NCI-H2029 treated with DMSO at 0.1 percent for 48 hours (cell line): ENCODE results near the gene PPM1E.
"Not testable (repeated sequence)": the region's sequence is repeated elsewhere in the genome, so short reads cannot be mapped to it uniquely, and the experiment has no call there.

Source experiments
- DNase-seq: peaks from one replicate; lab custom pipeline; 2025; lab: John Stamatoyannopoulos, UW

PPM1E gene

DNA sequence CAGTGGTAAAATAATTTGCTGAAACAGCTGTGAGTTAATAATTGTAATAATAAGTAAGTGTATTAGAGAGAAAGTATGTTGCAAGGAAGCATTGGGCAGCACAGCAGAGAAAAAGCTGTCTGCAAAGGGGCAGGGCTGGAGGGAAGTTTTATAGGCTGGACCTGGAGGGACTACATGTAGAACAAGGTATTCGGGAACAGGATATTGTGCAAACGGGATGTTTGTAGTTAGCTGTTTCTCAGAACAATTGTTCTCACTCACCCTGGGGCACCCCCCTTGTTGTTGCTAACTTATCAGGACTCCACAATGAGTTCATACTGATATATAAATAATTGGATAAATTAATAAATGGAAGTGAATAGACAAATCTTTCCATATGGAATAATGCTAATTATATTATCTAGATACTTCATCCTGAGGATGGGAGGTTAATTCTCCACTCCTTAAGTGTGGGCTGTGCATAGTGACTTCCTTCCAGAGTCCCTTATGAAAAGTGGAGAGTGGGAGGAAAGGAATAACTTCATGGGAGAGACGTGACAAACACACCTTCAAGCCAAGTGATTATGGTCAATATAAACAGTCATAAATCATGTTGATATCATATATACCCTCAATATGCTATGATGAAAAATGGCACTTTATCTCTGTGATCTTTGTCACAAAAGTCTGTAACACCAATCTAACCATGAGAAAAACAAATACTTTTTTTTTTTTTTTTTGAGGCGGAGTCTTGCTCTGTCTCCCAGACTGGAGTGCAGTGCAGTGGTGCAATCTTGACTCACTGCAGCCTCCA lies 85.4 kb downstream of the PPM1E start:
- DNase-seq: no peak

DNA sequence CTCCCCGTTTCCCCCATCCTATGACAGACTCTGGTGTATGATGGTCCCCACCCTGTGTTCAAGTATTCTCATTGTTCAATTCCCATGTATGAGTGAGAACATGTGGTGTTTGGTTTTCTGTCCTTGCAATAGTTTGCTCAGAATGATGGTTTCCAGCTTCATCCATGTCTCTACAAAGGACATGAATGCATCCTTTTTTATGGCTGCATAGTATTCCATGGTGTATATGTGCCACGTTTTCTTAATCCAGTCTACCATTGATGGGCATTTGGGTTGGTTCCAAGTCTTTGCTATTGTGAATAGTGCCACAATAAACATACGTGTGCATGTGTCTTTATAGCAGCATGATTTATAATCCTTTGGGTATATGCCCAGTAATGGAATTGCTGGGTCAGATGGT lies 90.8 kb downstream of the PPM1E start:
- not testable (repeated sequence) for DNase-seq

DNA sequence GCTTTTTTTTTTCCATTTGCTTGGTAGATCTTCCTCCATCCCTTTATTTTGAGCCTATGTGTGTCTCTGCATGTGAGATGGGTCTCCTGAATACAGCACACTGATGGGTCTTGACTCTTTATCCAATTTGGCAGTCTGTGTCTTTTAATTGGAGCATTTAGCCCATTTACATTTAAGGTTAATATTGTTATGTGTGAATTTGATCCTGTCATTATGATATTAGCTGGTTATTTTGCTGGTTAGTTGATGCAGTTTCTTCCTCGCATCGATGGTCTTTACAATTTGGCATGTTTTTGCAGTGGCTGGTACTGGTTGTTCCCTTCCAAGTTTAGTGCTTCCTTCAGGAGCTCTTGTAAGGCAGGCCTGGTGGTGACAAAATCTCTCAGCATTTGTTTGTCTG lies 94.5 kb downstream of the PPM1E start:
- not testable (repeated sequence) for DNase-seq

DNA sequence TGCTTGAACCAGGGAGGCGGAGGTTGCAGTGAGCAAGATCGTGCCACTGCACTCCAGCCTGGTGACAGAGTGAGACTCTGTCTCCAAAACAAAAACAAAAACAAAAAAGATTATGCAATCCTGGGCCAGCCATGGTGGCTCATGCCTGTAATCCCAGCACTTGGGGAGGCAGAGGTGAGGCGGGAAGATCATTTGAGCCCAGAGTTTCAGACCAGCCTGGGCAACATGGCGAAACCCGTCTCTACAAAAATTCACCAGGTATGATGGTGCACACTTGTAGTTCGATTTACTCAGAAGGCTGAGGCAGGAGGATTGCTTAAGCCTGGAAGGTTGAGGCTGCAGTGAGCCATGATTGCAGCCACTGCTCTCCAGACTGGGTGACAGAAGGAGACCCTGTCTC lies 109.6 kb downstream of the PPM1E start:
- DNase-seq: no peak

DNA sequence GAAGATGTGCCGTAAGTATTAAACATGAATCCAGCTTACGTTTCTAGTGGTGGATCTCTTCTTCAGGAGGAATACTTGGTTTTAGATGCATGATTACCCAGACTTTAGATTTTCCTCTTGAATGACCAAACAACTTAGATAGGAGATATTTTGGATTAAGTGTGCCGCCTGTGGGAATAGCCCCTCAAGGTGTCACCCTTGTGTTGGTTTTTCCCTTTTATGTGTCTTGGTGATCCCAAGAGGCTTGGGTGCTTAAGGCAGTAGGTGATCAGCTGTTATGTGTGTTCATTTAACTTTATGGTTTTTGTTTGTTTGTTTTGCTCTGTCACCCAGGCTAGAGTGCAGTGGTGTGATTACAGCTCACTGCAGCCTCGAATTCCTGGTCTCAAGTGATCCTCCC lies 115.1 kb downstream of the PPM1E start:
- DNase-seq: no peak

DNA sequence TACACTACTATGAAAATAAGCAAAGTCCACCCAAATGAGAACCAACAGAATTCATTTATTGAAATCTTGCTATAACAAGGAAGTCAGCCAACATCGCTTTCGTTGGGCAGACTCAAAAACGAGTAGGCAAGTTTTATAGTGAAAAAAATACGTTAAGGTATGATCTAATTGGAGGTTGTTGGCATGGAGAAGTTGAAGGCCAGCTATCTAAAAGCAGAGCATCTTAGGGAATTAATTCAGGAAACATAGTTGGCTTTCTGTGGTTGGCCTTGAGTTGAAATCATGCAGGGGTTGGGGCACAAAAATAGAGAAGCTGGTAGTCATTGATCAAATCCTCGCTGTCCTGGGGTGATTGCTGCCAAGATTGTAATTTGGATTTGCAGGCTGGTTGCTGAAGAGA lies 118.3 kb downstream of the PPM1E start:
- no peak for DNase-seq

DNA sequence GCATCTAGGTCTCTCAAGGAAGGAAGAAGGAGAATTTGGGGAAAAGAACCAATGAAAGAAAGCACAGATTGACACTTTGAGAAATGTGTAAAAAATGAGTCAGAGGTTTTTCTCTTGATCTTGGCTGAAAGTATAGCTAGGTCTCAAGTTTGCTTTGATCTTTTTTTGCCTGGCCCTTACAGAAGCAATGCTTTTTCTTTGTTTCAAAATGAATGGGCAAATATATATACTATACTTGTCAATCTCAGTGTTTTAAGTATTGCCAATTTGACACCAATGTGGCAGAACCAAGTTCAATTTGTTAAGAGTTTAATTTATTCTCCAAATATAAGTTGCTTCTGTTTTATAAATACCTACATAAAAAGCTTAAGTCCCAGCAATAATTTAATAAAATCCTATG lies 119.6 kb downstream of the PPM1E start:
- DNase-seq: no peak

DNA sequence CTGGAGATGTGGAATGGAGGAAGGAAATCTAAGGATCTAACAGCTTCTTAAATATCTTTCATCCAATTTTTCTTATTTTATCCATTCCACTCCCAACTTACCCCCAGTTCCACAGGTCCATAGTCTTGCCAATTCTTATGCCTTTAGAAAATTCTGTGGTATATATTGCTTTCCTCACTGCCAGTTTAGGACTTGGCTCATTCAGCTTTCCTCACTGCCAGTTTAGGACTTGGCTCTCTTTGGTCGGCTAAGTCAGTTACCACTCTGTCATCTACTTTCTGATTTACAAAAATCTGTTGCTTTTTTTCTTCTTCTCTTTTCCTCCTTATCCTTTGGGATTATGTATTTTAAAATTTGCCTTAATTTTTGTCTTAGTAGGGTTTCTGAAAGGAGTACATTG lies 128.5 kb downstream of the PPM1E start:
- no peak for DNase-seq

DNA sequence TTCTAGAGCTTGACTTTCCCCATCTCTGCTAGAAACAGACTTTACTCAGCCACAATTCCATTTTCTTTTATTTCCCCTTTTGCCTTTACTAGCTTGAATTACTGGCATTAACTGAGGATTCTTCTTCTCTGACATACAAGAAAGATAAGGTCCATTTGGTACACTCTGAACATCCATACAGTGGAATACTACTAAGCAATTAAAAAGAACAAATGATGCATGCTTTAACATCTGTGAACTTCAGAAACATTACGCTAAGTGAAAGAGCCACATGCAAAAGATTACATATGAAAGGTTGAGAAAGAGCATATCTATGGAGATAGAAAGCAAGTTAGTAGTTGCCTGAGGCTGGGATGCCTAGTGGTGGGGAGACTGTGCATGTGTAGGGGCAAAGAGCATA lies 130.9 kb downstream of the PPM1E start:
- no peak for DNase-seq

DNA sequence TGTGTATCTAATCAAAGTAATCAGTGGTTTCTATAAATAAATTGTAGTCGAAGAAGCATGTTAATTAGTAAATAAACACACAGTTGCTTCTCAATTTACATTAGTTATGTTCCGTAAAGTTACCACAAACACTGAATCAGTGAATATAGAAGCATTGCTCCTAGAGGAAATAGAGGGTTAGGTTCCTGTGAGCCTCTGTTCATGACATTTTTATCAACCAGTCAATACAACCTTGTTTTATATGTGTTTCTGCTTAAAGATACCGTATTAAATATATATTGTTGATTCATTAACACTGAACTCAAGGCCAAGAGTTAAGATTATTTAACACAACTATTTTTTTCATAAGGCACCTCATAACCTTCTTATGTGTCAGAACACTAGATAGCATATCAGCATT lies 134.3 kb downstream of the PPM1E start:
- DNase-seq: no peak

DNA sequence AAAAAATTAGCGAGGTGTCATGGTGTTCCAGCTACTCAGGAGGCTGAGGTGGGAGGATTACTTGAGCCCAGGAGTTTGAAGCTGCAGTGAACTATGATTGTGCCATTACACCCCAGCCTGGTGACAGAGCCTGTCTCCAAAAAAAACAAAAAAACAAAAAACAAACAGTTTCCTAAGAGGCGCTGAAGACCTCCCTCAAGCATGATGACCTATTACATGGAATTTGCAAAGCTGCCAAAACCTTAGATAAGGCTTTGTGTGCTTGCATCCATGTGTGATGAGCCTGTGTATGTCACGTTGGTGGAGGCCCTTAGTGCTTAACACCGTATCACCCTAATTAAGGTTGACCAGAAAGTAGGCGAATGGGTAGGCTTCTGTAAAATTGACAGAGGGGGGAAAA lies 143.5 kb downstream of the PPM1E start:
- DNase-seq: no peak

DNA sequence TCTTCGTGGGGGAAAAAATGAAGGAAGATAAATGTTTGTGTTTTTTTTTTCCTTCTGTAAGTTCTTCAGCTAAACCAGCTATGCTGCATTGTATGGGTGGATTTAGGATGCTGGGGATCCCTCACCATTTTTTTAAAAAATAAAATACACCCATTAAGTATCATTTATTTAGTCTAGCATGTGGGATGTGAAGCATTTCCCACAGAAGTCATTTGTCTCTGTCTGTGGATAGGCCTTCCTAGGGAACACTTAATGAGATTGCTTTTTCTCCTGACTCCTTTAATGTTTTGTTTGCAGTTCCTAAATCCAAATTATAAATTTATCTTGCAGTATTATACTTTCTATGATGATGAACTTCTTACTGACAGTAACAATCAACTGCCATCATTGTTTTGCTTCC lies 146.7 kb downstream of the PPM1E start:
- no peak for DNase-seq

DNA sequence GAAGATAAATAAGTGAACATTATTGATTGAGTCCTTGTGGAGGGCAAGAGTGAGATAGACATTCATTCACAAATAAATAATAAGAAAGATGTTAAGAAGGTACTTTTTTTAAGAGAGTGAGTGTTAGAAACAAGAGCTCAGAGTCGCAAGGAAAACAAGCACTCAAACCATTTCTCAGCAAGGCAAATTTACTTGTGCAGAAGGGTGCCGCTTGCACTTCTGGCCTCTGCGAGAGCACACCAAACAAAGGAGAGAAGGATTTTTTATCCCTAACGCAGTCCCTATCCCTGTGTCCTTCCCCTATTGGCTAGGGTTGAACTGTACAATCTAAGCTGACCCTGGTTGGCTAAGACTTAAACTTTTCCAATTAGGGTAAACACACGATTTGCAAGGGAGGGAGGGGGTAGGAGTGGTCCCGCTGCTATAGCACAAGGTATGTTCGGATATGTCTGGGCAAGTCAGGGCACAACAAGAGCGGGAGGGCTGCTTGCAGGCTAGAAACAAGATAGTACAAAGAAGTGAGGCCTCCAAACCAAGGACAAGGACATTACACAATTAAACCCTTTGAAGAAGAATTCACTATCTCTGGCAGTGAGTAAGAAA lies 156.2 kb downstream of the PPM1E start:
- DNase-seq: no peak

DNA sequence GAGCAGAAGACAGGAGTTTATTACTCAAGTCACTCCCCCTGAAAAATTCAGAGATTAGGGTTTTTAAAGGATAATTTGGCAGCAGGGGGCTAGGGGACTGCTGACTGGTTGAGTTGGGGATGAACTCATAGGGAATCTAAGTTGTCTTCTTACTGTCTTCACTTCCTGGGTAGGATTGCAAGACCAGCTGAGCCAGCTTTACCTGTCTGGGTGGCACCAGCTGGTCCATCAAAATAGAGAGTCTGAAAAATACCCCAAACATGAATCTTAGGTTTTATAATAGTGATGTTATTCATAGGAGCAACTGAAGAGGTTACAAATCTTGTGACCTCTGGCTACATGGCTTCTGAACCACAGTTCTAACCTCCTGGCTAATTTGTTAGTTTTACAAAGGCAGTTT lies 157.9 kb downstream of the PPM1E start:
- DNase-seq: no peak

DNA sequence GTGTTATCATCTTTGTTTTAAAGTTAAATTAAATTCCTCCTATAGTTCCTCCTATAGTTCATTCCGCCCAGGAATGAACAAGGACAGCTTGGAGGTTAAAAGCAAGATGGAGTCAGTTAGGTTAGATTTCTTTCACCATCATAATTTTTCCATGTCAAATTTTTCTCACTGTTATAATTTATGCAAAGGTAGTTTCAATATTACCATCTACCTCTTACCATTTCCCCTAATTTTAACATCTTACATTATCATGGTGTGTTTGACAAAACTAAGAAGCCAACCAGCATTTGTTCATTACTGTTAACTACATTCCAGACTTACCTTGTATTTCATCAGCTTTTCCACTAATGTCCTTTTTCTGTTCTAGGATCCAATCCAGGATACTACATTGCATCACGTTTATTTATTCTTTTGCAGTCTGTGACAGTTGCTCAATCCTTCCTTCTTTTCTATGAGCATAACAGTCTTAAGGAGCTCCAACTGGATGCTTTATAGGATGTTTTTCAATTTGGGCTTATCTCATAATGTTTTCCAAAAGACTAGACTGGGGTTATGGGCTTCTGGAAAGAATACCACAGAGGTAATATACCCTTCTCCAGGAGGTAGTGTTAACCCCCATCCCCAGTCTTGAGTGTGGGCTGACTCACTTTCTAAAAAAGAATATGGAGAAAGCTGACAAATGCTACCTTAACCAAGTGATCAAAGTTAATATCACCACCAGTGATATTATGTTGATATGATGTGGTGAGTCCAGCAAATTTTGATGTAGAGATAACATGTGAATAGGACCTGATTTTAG lies 158.5 kb downstream of the PPM1E start:
- DNase-seq: no peak

DNA sequence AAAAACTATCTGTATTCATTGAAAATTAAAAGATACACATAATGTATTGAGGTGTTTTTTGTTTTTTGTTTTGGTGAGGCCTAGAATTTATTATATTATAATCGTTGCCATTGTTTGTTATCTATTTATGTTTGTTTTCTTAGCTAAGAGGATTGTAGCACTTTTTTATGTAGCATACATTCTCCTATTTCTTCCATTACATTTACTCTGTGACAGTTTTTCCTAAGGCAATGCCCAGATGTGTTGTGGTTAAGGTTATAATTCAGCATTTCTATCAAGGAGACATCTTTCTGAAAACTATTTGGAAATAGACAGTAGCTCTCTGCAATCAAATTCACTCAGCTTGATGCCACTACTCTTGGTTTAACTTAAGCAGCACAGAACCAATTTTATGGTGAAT lies 161.6 kb downstream of the PPM1E start:
- DNase-seq: no peak

DNA sequence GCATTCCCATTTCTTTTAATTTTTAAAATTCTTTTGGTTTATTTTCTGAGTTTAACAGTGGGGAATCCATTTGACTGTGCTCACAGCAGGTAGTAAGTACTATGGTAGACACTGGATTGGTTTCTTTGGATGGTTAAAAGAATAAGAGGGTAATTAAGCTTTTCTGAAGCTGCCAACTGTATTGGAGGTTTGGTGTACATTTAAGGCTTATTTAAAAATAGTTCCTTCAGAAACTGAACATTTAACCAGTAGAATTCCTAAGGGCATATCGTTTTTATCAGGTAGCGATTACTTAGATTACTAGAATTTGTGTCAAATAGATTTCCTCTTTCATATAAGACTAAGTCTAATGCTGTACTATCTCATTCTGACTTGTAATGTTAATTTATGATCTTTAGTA lies 162.4 kb downstream of the PPM1E start:
- no peak for DNase-seq

DNA sequence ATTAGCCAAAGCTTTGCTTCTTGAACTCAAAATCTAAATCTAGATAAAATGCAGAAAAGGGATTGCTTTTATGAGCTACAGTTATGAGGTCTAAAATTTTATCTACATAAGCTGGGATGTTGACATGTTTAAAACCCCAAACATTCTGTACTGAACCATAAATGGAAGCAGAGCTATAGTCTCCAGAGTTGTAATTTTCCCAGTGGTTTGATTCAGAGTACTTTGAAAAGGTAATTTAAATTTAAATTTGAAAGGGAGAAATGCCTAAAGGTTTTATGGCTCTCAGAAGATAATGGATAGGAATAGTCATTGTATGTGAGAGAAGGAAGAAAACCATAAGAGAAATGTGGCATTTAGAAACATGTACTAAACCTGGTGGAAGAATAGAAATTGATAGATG lies 163.2 kb downstream of the PPM1E start:
- no peak for DNase-seq

DNA sequence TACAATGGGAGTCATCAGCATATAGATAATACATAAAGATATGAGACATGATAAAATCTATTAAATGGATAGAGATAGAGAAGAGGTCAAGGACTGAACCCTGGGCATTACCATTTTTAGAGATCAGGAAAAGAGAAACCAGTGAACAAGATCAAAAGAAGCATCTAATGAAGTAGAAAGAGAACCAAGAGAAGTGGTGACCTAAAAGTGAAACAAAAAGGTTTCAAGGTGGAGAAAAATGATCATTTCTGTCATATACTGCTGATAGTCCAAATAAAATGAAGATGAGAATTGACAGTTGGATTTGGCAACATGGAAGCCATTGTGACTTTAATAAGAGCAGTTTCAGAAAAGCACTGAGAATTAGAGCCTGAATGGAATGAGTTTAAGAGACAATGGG lies 165.1 kb downstream of the PPM1E start:
- DNase-seq: no peak

DNA sequence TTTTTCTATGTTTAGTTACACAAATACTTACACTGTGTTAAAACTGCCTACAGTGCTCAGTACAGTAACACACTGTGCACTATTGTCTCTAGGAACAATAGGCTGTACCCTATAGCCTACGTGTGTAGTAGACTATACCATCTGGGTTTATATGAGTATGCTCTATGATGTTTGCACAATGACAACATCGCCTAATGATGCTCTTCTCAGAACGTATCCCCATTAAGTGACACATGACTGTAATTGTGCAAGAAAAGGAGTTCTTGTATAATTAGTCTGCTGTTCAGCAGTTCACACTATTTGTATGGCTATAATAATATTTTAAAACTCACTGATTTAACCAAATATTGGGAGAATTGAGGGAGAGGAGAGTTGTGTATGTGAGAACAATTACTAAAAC lies 177.3 kb downstream of the PPM1E start:
- DNase-seq: no peak

DNA sequence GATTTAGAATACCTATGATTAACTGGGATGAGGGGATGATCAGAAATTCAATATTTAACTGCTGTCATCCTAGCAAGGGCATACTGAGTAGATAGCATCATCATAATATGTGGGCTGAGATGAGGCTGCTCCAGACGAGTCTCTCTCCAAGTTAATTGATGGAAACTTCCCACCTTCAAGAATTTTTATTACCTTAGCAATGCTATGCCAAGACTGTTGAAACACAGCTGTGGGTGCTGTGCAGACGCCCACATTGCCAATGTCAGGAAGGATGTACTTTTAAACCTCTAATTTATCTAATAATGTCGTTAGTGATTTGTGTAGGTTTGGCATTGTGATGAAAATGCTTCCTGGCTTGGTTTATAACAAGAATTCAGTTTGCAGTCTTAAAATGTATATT lies 180.6 kb downstream of the PPM1E start:
- DNase-seq: no peak

DNA sequence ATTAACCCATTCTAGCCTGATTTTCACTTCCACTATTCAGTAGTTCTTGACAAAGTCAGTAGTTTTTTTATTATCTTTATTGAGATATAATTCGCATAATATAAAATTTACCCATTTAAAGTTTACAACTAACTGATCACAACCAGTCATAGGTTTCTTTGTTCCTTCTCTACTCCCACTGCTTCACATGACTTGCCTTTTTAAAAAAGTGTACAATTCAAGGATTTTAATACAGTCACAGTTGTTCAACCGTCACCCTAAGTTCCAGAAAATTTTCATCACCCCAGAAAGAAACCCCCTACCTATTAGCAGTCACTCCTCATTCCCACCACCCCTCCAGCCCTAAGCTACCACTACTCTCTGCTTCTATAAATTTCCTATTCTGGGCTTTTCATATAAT lies 188.5 kb downstream of the PPM1E start:
- DNase-seq: no peak

DNA sequence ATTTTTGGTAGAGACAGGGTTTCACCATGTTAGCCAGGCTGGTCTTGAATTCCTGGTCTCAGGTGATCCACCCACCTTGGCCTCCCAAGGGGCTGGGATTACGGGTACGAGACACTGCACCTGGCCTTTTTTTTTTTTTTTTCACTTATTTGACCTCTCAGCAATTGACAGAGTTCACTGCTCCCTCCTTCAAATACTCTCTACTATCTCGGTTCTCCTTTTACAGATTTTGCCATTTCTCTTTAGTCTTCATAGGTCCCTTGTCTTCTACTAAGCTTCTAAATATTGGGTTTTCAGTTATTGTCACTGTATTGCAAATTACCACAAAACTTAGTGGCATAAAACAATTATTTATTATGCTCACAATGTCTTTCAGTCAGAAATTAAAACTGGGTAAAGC lies 191.8 kb downstream of the PPM1E start:
- no peak for DNase-seq
